HG03354 (cell line): ENCODE data around the gene CTNNA3.

Experiments
- ATAC-seq: cut with Tn5 transposase; IDR thresholded peaks from one replicate; pipeline ENCODE4 v1.9.1; 2021; ENCODE audit warnings: mild to moderate bottlenecking; ENCODE audit not compliant: unreplicated experiment, poor library complexity, severe bottlenecking

The CTNNA3 gene

GRCh38 chr10:66860376-66860945, 835.5 kb downstream of the CTNNA3 start:
- no peak for ATAC-seq

- ATAC-seq: no peak
Measured at GRCh38 chr10:66852811-66853210, 843.2 kb downstream of the CTNNA3 start.

- no peak for ATAC-seq
Measured at GRCh38 chr10:66848856-66849255, 847.1 kb downstream of the CTNNA3 start.

GRCh38 chr10:66844176-66844942, 851.6 kb downstream of the CTNNA3 start:
- no peak for ATAC-seq

GRCh38 chr10:66843396-66843795, 852.6 kb downstream of the CTNNA3 start:
- no peak for ATAC-seq

- no peak for ATAC-seq
Measured at GRCh38 chr10:66842867-66843266, 853.1 kb downstream of the CTNNA3 start.

- no peak for ATAC-seq
Measured at GRCh38 chr10:66842371-66842770, 853.6 kb downstream of the CTNNA3 start.

GRCh38 chr10:66838656-66839055, 857.3 kb downstream of the CTNNA3 start:
- no peak for ATAC-seq

GRCh38 chr10:66837990-66838389, 858.0 kb downstream of the CTNNA3 start:
- no peak for ATAC-seq

GRCh38 chr10:66837335-66837734, 858.7 kb downstream of the CTNNA3 start:
- no peak for ATAC-seq

GRCh38 chr10:66836771-66837170, 859.2 kb downstream of the CTNNA3 start:
- ATAC-seq: no peak

- peak; percentile 71 for ATAC-seq
Measured at GRCh38 chr10:66836057-66836456, 859.9 kb downstream of the CTNNA3 start.

GRCh38 chr10:66835400-66835799, 860.6 kb downstream of the CTNNA3 start:
- peak; percentile 33 for ATAC-seq

- ATAC-seq: no peak
Measured at GRCh38 chr10:66834802-66835201, 861.2 kb downstream of the CTNNA3 start.

GRCh38 chr10:66833861-66834260, 862.1 kb downstream of the CTNNA3 start:
- ATAC-seq: no peak

- no peak for ATAC-seq
Measured at GRCh38 chr10:66832781-66833422, 863.1 kb downstream of the CTNNA3 start.

- ATAC-seq: no peak
Measured at GRCh38 chr10:66828957-66829356, 867.0 kb downstream of the CTNNA3 start.

GRCh38 chr10:66827353-66827752, 868.6 kb downstream of the CTNNA3 start:
- ATAC-seq: no peak

- ATAC-seq: no peak
Measured at GRCh38 chr10:66823301-66823700, 872.7 kb downstream of the CTNNA3 start.

- no peak for ATAC-seq
Measured at GRCh38 chr10:66822801-66823200, 873.2 kb downstream of the CTNNA3 start.

- ATAC-seq: no peak
Measured at GRCh38 chr10:66819691-66820090, 876.3 kb downstream of the CTNNA3 start.
